ENCODE measurements around the gene MTHFSD. TPM values are rescaled to one million over a fixed set of nuclear protein-coding genes. Genes with fewer than 3 reads are reported as not detected.

The MTHFSD gene
- total RNA-seq, 1 experiment from 2014 or later: 10.1 TPM

- in situ Hi-C loops (cut with HindIII; ENCODE audit: low sequenced_read_pairs): no loop called here
- DNase-seq (ENCODE audit: low spot score): no peak
Measured at GRCh38 chr16:86557587-86557986, 2.6 kb upstream of the MTHFSD start.

- in situ Hi-C loops (cut with HindIII; ENCODE audit: low sequenced_read_pairs): no loop called here
Measured at GRCh38 chr16:86556576-86556975, 1.5 kb upstream of the MTHFSD start.

GRCh38 chr16:86555704-86556075, 655 bp upstream of the MTHFSD start:
- in situ Hi-C loops (cut with HindIII; ENCODE audit: low sequenced_read_pairs): no loop called here
- no peak for DNase-seq (ENCODE audit: low spot score)

More at GRCh38 chr16:86556576-86556975, 1.5 kb upstream of the MTHFSD start:
- DNase-seq (ENCODE audit: low spot score): no peak

DNA sequence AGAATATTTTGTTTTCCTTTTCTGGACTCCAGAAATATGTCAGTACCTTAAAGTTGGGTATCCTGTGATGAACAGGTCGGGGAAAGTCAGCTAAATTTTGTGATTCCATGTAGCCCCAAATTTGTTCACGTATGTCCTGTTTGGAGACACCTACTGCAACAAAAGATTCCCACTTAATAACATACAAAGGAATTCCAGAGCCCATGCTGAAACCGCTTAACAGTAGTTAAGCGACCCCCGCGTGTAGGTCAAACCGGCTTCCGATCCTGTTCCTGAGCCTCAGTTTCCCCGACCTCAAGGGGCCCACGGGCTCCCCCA, 477 bp downstream of the MTHFSD start:
- DNase-seq (ENCODE audit: low spot score): peak; percentile 30
- in situ Hi-C loops (cut with HindIII; ENCODE audit: low sequenced_read_pairs): no loop called here

DNA sequence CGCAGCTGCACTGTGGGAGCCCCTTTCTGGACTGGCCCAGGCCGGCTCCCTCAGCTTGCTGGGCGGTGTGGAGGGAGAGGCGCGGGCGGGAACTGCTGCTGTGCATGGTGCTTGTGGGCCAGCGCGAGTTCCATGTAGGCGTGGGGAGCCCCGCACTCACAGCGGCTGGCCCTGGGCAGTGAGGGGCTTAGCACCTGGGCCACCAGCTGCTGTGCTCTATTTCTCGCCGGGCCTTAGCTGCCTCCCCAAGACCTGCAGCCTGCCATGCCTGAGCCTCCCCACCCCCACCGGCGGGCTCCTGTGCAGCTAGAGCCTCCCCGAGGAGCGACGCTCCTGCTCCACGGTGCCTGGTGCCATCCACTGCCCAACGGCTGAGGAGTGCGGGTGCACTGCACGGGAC, 1.7 kb downstream of the MTHFSD start:
- DNase-seq (ENCODE audit: low spot score): no peak
- in situ Hi-C loops (cut with HindIII; ENCODE audit: low sequenced_read_pairs): no loop called here

- no peak for DNase-seq (ENCODE audit: low spot score)
- in situ Hi-C loops (cut with HindIII; ENCODE audit: low sequenced_read_pairs): no loop called here
Measured at GRCh38 chr16:86550281-86550680, 4.8 kb downstream of the MTHFSD start.

DNA sequence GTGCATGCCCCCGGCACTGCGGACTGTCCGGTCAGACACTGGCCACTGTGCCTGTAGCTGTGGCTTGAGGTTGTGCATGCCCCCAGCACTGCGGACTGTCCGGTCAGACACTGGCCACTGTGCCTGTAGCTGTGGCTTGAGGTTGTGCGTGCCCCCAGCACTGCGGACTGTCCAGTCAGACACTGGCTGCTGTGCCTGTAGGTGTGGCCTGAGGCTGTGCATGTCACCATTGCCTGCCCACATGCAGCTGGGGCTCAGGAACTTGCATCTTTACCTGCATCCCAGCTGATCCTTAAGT, 5.2 kb downstream of the MTHFSD start:
- no peak for DNase-seq (ENCODE audit: low spot score)
- in situ Hi-C loops (cut with HindIII; ENCODE audit: low sequenced_read_pairs): no loop called here

- in situ Hi-C loops (cut with HindIII; ENCODE audit: low sequenced_read_pairs): no loop called here
- no peak for DNase-seq (ENCODE audit: low spot score)
Measured at GRCh38 chr16:86549076-86549892, 5.8 kb downstream of the MTHFSD start.

GRCh38 chr16:86547286-86547685, 7.7 kb downstream of the MTHFSD start:
- no peak for DNase-seq (ENCODE audit: low spot score)
- in situ Hi-C loops (cut with HindIII; ENCODE audit: low sequenced_read_pairs): no loop called here

- in situ Hi-C loops (cut with HindIII; ENCODE audit: low sequenced_read_pairs): no loop called here
- DNase-seq (ENCODE audit: low spot score): no peak
Measured at GRCh38 chr16:86546638-86547013, 8.4 kb downstream of the MTHFSD start.

DNA sequence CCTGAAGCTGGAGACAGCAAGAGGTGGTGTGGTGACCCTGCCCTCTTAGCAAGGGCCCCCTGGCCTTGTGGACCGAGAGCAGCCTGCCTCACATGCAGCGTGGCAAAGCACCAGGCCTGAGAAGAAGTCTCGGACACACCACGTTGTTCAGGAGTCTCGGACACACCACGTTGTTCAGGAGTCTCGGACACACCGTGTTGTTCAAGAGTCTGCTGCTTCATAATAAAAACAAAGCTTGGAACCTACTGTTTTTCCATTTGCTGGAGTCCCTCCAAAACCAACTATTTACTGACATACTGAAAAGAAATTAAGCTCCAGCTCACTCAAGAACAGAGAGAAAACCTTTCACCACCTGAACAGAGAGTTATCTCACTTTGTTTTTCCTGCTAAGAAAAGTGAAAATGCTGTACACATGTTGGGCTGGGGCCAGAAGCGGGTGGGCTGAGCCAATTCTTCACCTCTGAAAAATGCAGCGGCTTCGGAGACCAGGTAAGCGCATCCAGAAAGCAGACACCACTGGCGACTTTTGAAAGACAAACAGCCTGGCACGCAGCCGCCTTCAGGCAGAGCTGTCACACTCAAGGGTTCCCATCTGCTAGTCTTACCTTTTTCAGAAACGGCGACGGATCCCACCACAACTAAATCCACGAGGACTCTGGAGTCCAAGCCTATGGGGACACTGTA, 8.9 kb downstream of the MTHFSD start:
- in situ Hi-C loops (cut with HindIII; ENCODE audit: low sequenced_read_pairs): no loop called here
- DNase-seq (ENCODE audit: low spot score): no peak

GRCh38 chr16:86545481-86545880, 9.6 kb downstream of the MTHFSD start:
- in situ Hi-C loops (cut with HindIII; ENCODE audit: low sequenced_read_pairs): no loop called here

GRCh38 chr16:86542756-86543750, 12.0 kb downstream of the MTHFSD start:
- in situ Hi-C loops (cut with HindIII; ENCODE audit: low sequenced_read_pairs): no loop called here
- no peak for DNase-seq (ENCODE audit: low spot score)

More at GRCh38 chr16:86545481-86545880, 9.6 kb downstream of the MTHFSD start:
- DNase-seq (ENCODE audit: low spot score): no peak

DNA sequence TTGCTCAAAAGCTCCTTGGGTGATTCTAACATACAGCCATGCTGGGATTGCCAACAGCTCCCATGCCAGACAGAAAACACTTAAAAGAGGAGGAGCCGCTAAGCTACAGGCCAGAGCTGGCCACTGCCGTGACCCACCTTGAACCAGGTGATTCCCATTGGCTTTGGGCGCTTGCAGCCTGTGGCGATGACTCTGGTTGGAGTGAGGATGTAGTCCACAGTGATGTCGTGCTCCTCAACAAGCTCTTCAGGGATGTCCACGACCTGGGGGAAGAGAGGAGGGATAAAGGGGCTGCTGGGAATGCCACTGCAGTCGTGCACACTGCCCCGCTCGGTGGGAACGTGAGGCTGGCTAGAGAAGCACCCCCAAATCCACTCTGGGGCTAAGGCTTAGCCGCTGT, 13.5 kb downstream of the MTHFSD start:
- in situ Hi-C loops (cut with HindIII; ENCODE audit: low sequenced_read_pairs): no loop called here
- no peak for DNase-seq (ENCODE audit: low spot score)

- DNase-seq (ENCODE audit: low spot score): no peak
- in situ Hi-C loops (cut with HindIII; ENCODE audit: low sequenced_read_pairs): no loop called here
Measured at GRCh38 chr16:86540894-86541293, 14.1 kb downstream of the MTHFSD start.

DNA sequence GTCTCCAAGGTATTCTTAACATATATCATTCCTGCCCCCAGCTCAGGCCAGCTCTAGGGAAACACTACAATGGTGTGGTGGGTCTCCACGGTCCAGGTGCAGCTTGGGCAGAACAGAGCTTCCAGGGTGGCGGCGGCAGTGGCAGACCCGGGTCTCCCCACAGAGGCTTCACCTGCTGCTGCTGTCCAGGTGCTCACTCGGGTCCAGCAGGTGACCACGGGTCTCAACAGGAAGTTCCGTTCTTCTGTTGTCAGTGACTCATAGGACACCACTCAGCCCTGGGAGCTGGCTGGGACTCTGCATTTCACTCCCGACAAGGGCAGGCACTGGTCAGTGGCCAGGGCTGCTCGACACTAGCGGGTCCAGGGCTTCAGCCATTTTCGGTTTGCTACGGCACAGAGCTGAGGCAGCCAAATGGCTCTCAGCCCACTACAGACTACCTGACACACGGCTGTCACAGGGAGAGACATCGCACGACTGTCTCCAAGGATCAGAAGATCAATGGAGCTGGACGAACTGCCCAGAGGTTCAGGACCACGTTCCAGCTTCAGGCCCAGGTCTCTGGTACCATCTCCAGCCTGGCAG, 16.7 kb downstream of the MTHFSD start:
- no peak for DNase-seq (ENCODE audit: low spot score)
- in situ Hi-C loops (cut with HindIII; ENCODE audit: low sequenced_read_pairs): no loop called here

DNA sequence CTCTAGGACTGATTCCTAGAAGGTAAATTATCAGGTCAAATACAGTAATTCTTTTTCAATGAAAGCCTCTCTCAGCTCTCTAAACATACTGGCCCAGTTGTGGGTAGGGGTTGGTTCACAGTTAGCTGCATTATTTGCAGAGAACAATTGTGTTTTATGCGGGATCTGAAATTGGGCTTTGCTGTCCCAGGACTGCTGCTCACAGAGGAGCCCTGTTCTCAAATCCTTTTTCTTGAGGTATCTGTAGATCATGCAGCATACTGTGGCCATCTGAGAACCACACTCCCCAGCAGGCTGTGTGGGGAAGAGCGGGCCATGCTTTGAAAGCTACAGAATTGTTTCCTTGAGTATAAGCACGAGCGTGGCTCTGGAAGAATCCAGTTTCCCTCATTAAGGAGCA, 17.5 kb downstream of the MTHFSD start:
- in situ Hi-C loops (cut with HindIII; ENCODE audit: low sequenced_read_pairs): no loop called here
- DNase-seq (ENCODE audit: low spot score): no peak

GRCh38 chr16:86536621-86537020, 18.4 kb downstream of the MTHFSD start:
- in situ Hi-C loops (cut with HindIII; ENCODE audit: low sequenced_read_pairs): no loop called here
- DNase-seq (ENCODE audit: low spot score): no peak

DNA sequence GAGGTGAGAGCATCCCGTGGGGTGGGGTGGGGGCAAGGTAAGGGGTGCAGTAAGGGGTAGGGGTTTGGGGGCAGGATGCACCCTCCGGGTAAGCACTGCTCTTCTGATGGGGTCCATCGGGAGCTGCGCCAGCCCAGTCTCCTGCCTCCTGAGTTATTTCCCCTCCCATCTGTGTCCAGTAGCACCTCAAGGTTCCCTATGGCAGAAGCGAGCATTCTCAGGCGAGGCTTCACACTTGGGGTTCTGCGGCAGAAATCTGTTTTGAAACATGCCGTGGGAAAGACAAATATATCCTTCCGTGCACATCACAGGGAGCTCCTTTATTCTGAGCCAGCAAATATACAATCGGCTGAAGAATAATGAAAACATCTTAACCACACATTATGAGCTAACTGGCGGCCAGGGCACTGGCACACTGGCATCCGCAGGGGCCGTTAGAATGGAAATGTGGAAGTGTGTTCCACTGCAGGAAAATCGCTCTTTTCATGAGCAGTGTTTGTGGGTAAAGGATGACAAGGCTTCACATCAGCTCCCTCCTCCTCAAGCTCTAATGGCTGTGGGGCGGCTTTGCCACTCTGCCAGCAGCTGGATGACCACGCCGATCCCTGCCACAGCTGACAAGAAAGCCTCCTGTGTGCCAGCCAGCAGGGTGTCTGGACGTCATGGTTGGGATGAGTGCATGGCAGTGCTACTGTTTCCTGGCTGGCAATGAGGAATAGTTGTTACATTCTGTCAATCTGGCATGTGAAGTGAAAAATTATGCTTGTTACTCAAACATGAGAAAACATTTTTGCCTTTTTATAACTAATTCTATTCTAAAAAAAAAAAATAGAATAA, 20.0 kb downstream of the MTHFSD start:
- DNase-seq (ENCODE audit: low spot score): no peak
- in situ Hi-C loops (cut with HindIII; ENCODE audit: low sequenced_read_pairs): no loop called here

Measured in G401 (cell line).